Thoracic aorta (tissue), 2 donors: Measurements from ENCODE around the gene WSCD1. TPM values are rescaled to one million over a fixed set of nuclear protein-coding genes. Genes with fewer than 3 reads are reported as not detected.

Source experiments
- ATAC-seq: fragments of 150-250 bp; one replicate; pipeline ENCODE4 v1.8.0; 2017; ENCODE audit warnings: low read depth; ENCODE audit not compliant: insufficient number of reproducible peaks, low FRiP score
- DNase-seq: peaks from one replicate; pipeline ENCODE4 v3.0.0-alpha.2; 2020; ENCODE audit warnings: low spot score
- H3K27ac ChIP-seq, 2 donors: fragments of 200-600 bp; sonication (generic); 1 replicate in 1 of 2; 2 replicates in 1 of 2; pipeline ENCODE4 v1.5.1; 2016; ENCODE audit warnings: mild to moderate bottlenecking in 2 of 2, moderate library complexity in 2 of 2
- H3K27me3 ChIP-seq: fragments of 200-600 bp; sonication (generic); replicated peaks from 2 replicates; pipeline ENCODE4 v1.6.0; 2016; ENCODE audit warnings: mild to moderate bottlenecking; ENCODE audit not compliant: insufficient read depth
- H3K36me3 ChIP-seq: fragments of 200-600 bp; sonication (generic); one replicate; pipeline ENCODE4 v1.5.1; 2016
- H3K4me1 ChIP-seq, 2 donors: fragments of 200-600 bp; sonication (generic); 1 replicate in 1 of 2; 2 replicates in 1 of 2; pipeline versions ENCODE4 v1.5.1 to v1.6.0; 2016; ENCODE audit warnings: low read depth in 2 of 2, mild to moderate bottlenecking in 1 of 2; ENCODE audit not compliant: control insufficient read depth in 1 of 2
- H3K4me3 ChIP-seq: fragments of 200-600 bp; sonication (generic); 2 replicates; pipeline ENCODE4 v1.5.1; 2016; ENCODE audit warnings: mild to moderate bottlenecking
- H3K9me3 ChIP-seq: fragments of 200-600 bp; sonication (generic); 2 replicates; pipeline ENCODE4 v1.5.1; 2016
- CTCF ChIP-seq: fragments of 200-600 bp; sonication (generic); IDR thresholded peaks from one replicate; pipeline ENCODE4 v1.5.1; 2019; ENCODE audit warnings: antibody characterized with exemption
- total RNA-seq, 2 donors: library from RNA; depleted of rRNA; stranded (reverse); fragments of >200 nt; gene quantifications; one replicate each; pipeline versions ENCODE4 v1.1.0 to v1.2.3, GENCODE V29; 2016

The WSCD1 gene
- total RNA-seq, 2 donors from 2014 or later: 6.0 to 29.0 TPM

DNA sequence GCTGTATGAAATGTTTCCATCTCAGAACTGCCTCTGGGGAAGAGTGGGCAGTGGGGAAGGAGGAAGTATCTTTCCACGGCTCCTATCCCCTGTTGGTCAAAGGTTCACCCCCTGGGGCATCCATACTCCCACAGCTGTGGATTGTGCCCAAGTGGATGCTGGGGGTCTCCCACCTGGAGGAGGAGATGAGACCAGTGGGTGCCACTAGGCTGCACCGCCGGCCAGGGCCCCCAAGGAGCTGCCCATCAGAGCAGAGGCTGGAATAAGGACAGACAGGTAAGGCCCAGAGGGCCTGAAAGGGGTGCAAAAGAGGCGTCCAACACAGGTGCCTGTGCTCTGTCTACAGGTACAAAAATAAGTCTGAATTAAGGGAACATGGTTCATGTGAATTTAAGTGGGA, 87.5 kb downstream of the WSCD1 start:
- no peak for TF ChIP-seq CTCF
- ATAC-seq: no peak
- no peaks in the 10 kb centered on the region for H3K27me3 ChIP-seq
- H3K36me3 ChIP-seq: no peaks in the 10 kb centered on the region
- H3K4me1 ChIP-seq: no peaks in the 10 kb centered on the region
- H3K4me3 ChIP-seq: no peak overlapping the region
- DNase-seq: no peak
- H3K27ac ChIP-seq: no peak overlapping the region
- no peaks in the 10 kb centered on the region for H3K9me3 ChIP-seq

GRCh38 chr17:6159541-6160231, 89.5 kb downstream of the WSCD1 start:
- Histone ChIP-seq H3K36me3 (no peaks in the 10 kb centered on the region), H3K27me3 (no peaks in the 10 kb centered on the region), H3K4me3 (no peak overlapping the region), H3K4me1 (no peaks in the 10 kb centered on the region), H3K9me3 (no peaks in the 10 kb centered on the region), H3K27ac (no peak overlapping the region)
- ATAC-seq (no peak), DNase-seq (no peak)
- TF ChIP-seq CTCF: no peak

DNA sequence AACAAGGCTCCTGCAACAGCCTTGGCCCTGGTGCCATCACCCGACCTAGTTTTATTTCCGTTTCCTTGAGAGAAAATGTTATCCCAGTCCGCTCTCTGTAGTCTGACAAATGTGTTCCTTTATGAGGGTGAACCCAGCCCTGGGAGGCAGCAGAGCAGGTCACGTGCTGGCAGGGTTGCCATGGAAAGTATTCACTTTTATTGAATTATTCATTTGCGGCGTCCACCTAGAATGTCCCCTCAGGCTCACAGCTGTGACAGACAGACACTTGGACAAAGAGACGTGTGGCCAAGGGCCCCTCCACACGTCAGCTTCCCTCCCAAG, 90.0 kb downstream of the WSCD1 start:
- H3K27ac ChIP-seq: no peak overlapping the region
- H3K4me3 ChIP-seq: no peak overlapping the region
- no peaks in the 10 kb centered on the region for H3K9me3 ChIP-seq
- H3K27me3 ChIP-seq: no peaks in the 10 kb centered on the region
- ATAC-seq (no peak), DNase-seq (no peak)
- H3K4me1 ChIP-seq: no peaks in the 10 kb centered on the region
- no peaks in the 10 kb centered on the region for H3K36me3 ChIP-seq
- no peak for TF ChIP-seq CTCF

GRCh38 chr17:6160911-6161855, 91.0 kb downstream of the WSCD1 start:
- no peak for ATAC-seq
- Histone ChIP-seq H3K4me3 (no peak overlapping the region), H3K27me3 (no peaks in the 10 kb centered on the region), H3K9me3 (no peaks in the 10 kb centered on the region), H3K4me1 (no peaks in the 10 kb centered on the region), H3K27ac (no peak overlapping the region), H3K36me3 (no peaks in the 10 kb centered on the region)
- no peak for TF ChIP-seq CTCF
- no peak for DNase-seq

DNA sequence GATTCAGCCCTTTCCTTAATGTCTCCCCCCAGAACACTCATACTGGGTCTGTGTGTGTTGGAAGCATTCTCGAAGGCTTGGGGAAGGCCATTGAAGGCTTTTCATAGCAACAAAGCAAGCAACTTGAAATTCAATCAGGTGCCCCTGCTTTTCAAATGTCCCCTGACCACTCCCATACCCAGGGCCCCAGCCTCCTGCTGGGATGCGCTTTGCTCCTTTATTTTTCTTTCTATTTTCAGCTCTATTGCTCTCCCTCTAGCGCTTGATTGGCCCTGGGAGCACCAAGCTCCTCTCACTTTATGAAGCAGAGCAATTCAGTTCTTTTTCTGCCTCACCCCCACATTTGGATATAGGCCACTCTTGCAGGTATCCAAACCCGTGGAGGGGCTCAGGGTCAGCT, 92.0 kb downstream of the WSCD1 start:
- TF ChIP-seq CTCF: no peak
- no peak for DNase-seq
- no peaks in the 10 kb centered on the region for H3K4me1 ChIP-seq
- H3K9me3 ChIP-seq: no peaks in the 10 kb centered on the region
- ATAC-seq: no peak
- H3K27me3 ChIP-seq: no peaks in the 10 kb centered on the region
- H3K4me3 ChIP-seq: no peak overlapping the region
- no peaks in the 10 kb centered on the region for H3K36me3 ChIP-seq
- no peak overlapping the region for H3K27ac ChIP-seq
